Left lobe of liver (tissue), 2 donors: Measurements from ENCODE around the gene IFRD1. TPM values are rescaled to one million over a fixed set of nuclear protein-coding genes. Genes with fewer than 3 reads are reported as not detected.

Experiments
- ATAC-seq: fragments of 200-7000 bp; cut with Tn5 transposase; one replicate; pipeline ENCODE4 v1.9.1; 2020; ENCODE audit warnings: mild to moderate bottlenecking, moderate library complexity
- DNase-seq: peaks from one replicate; pipeline ENCODE4 v3.0.0-alpha.2; 2020; ENCODE audit warnings: low spot score
- total RNA-seq: library from RNA; stranded (reverse); gene quantifications from one replicate; pipeline ENCODE4 v1.2.1, GENCODE V29; 2021
- donor health status: DM: no; HTN: no; CAD: no; lungs with moderate emphysema.
- donor health status: DM: no; HTN: yes; CAD: no.

IFRD1 gene
- total RNA-seq, 1 donor from 2014 or later: 27.6 TPM

- no peak for DNase-seq
- ATAC-seq: no peak
Measured at GRCh38 chr7:112484671-112485167, 34.5 kb downstream of the IFRD1 start.

- no peak for ATAC-seq
- DNase-seq: no peak
Measured at GRCh38 chr7:112485766-112486165, 35.5 kb downstream of the IFRD1 start.

GRCh38 chr7:112487457-112488263, 37.4 kb downstream of the IFRD1 start:
- no peak for ATAC-seq
- no peak for DNase-seq

- DNase-seq (no peak), ATAC-seq (no peak)
Measured at GRCh38 chr7:112488264-112488552, 37.9 kb downstream of the IFRD1 start.

- DNase-seq: no peak
- ATAC-seq: no peak
Measured at GRCh38 chr7:112492186-112492585, 41.9 kb downstream of the IFRD1 start.

DNA sequence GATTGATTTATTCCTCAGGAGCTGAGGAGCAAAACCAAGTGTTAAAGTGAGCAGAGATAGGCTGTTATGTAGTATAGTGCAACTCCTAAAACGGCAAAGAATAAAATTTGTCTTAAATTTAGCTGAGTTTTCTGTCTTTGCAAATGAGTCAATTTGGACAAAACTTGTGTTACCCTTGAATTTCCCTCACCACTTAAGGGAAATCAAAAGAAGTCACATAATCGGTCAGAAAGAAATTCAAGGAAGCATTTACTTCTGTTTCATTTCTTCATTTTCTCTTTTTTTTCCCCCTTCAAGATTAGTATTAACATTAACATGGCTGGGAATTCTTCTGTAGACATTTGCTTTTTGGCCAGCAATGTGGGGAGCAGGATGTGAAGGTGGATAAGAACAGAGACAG, 44.4 kb downstream of the IFRD1 start:
- no peak for DNase-seq

DNA sequence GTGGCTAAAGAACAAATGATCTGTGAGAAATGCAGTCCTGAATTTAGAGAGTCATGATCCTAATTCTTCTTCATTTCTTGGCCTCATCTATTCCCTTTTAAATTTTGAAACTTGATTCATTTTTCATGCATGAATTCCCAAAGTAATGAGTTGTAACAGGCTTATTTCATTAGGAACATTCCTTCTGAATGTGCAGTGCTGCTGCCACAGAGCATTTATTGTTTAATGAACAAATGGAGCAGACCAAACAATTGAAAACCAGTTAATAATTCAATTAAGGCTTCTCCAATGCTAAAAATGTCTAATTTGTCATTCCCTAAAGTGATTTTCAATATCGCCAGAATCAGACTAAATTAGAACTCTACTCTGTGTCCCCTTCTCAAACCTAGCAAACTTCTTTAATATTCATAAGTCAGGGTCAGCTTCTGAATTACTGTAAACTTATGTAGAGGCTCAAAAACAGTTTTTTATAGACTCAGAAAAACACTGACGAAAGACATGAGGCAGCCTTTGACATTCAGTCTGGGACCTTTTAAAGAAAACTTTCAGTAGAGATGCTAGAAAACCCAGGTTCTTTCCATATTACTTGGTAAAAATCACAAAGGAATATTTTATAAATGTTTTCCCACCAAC, 45.0 kb downstream of the IFRD1 start:
- ATAC-seq: no peak
- no peak for DNase-seq

More for the DNA sequence above, 44.4 kb downstream of the IFRD1 start:
- ATAC-seq: no peak

GRCh38 chr7:112495810-112496462, 45.7 kb downstream of the IFRD1 start:
- peak; percentile 96 for ATAC-seq

DNA sequence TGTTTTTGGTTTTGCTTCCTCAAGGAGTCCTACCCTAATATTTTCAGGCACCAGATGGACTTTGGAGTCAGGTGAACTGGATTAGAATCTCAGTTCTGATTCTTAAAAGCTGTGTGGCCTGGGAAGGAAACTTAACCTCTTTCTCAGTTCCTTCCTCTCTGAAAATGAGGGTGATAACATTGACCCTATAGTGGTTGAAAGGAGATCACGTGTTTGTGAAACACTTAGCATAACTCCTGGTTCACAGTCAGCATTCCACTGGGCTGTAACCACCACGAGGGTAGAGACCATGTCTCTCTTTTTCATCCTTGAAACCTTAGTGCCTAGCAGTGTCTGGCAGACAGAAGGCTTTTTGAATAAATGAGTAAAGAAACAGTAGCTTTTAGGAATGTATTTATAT, 47.2 kb downstream of the IFRD1 start:
- no peak for DNase-seq
- ATAC-seq: no peak

More at GRCh38 chr7:112495810-112496462, 45.7 kb downstream of the IFRD1 start:
- DNase-seq: peak; percentile 53

GRCh38 chr7:112500619-112501018, 50.4 kb downstream of the IFRD1 start:
- ATAC-seq (no peak), DNase-seq (no peak)

DNA sequence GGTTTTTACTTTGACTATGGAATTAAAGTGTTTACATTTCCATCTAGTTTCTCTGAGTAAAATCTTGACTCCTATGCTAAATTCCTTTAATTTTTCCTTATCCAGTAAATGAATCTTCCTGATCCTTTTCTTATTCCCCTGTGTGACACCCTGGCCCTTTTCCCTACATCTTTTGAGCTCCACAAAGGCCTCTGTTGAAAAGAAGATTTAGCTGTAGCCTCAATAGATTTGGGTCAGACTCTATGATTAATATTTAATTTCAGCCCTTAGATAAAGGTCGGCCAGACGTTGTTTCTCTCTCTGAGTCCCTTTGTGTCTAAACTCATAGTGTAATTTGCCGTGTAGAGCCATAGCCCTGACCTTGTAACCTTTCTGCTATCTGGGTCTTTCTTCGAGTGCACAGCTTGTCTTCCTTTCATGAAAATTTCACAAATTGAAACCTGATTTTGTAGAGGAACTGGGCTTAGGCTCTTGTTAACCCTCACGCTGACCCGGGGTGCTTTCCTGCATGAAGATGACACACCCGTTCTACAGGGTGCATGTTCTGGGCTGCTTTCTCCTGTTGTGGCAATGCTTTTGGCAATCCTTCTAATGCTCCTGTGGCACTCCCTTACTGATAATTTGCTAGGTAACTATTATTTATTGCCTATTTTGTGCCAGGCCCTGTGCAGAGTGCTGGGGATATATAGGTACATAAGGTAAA, 51.7 kb downstream of the IFRD1 start:
- no peak for ATAC-seq
- no peak for DNase-seq

GRCh38 chr7:112502700-112503099, 52.4 kb downstream of the IFRD1 start:
- ATAC-seq (no peak), DNase-seq (no peak)

DNA sequence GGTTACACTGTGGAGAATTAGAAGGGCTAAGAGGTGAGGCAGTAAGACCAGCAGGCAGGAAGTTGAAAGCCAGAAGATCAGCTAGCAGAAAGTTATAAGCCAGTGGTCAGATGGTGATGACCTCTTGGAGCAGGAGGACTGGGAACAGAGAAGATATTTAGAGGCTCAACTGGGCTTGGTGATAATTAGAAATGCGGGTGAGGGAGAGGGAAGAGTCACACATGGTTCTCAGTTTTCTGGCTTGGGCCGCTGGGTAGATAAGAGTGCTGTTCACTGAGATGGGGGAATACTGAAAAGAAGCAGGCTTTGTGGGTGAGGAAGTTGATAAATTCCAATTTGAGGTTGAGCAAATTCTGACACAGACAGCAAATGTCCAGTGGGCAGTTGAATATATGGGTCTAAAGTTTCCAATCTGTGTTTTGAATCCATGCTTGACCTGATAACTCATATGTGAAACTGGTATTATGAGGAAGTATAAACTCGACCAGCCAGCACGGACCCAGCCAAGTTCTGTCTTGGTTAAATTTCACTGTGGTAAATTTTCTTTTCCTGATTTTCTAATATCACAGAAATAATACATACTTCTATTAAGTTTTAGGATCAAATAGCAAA, 53.2 kb downstream of the IFRD1 start:
- DNase-seq: no peak
- no peak for ATAC-seq

DNA sequence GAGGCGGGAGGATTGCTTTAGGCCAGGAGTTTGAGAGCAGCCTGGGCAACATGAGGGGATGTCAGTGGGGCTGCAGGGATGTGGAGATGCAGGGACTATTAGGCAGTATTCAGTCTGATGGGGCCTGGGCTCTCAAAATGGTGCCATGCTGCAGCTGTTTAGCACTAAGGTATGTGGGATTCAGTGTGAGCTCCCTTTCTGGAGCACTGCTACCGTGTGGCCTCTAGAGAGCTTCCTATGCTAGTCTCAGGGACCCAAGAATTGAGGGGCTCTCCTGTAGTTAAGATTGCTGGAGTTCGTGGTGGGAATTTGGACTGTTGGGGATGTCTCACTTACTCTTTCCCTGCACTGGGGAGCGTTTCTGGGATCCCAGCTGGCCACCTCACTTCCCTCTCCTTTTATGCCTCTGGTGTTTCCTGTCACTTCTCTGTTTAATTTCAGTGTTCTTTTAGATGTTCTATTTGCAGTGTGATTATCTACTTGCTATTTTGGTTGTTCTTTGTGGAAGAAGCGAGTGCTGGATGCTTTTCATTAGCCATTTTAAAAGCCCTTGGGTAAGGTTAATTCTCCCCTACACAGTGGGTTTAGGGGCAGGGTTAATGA, 53.9 kb downstream of the IFRD1 start:
- no peak for DNase-seq
- no peak for ATAC-seq

- DNase-seq: no peak
- ATAC-seq: no peak
Measured at GRCh38 chr7:112505495-112505894, 55.2 kb downstream of the IFRD1 start.

- DNase-seq: no peak
- no peak for ATAC-seq
Measured at GRCh38 chr7:112508404-112508803, 58.1 kb downstream of the IFRD1 start.

GRCh38 chr7:112509402-112509801, 59.1 kb downstream of the IFRD1 start:
- ATAC-seq (no peak), DNase-seq (no peak)

DNA sequence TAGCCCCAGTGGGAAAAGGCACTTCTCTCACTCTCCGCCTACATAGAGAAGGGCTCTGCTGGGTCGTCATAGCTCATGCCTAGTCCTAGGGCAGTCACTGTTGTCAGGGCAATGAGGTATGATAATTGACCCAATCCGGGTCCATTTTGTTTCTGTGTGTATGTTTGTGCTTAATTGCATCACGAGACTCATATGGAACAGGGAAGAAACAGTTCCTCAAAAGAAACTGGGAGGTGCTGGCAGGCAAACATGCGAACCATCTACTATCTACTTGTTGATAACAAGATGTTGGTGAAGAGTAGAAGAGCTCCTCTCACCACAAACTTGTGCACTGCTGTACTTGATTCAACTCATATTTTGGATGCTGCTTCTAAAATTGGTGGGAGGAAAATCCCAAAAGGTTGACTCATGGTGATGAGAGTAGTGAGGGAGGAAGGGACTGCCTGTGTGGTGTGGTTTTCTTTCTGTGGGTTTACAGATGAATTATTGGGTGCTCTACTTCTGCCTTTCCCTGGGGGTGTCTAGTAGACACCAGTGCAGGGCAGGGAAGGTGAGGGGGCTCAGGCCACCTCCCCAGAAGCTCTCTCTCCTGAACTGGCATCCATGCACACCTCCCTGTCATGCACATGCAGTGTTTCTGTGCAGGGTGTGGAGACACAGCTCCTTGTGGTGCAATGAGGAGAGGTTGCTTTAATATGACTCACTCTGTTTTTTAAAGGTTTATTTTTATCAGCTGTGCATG, 59.9 kb downstream of the IFRD1 start:
- no peak for ATAC-seq
- DNase-seq: no peak

DNA sequence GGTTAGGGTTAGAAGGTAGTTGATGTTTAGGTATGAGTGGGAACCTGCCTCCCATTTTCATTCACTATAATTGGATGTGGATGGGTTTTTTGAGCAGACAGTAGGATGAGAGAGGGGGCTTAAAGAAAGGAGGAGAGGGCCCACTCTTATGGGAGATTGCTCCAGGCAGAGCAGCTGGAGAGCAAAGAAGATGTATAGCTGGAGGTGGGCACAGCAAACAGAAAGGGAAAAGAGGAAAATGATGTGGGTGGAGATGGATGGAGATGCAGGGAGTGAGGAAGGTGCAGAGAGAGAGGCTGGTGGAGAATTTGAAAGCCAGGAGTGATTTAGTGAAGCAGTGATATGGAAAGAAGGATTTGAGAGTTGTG, 60.5 kb downstream of the IFRD1 start:
- DNase-seq (no peak), ATAC-seq (no peak)
